ENCODE measurements around the gene LRRTM3.

The LRRTM3 gene

GRCh38 chr10:66925896-66926715 lies at the start of gene LRRTM3:
Gene LRRTM3 (plus strand): TSS chr10:66926036.
- peak; percentile 40 for DNase-seq (ENCODE audit: low spot score)

GRCh38 chr10:66877361-66877760 lies 48.5 kb upstream of the LRRTM3 start:
- DNase-seq (ENCODE audit: low spot score), result no peak

- DNase-seq (ENCODE audit: low spot score), result no peak
Measured at GRCh38 chr10:66880292-66880691, 45.5 kb upstream of the LRRTM3 start.

GRCh38 chr10:66880826-66881225 lies 45.0 kb upstream of the LRRTM3 start:
- no peak for DNase-seq (ENCODE audit: low spot score)

- DNase-seq (ENCODE audit: low spot score), result no peak
Measured at GRCh38 chr10:66881814-66882213, 44.0 kb upstream of the LRRTM3 start.

GRCh38 chr10:66882271-66882670 lies 43.6 kb upstream of the LRRTM3 start:
- DNase-seq (ENCODE audit: low spot score), result no peak

- DNase-seq (ENCODE audit: low spot score), result no peak
Measured at GRCh38 chr10:66886848-66887247, 39.0 kb upstream of the LRRTM3 start.

- DNase-seq (ENCODE audit: low spot score), result no peak
Measured at GRCh38 chr10:66888237-66888636, 37.6 kb upstream of the LRRTM3 start.

GRCh38 chr10:66892871-66893270 lies 33.0 kb upstream of the LRRTM3 start:
- DNase-seq (ENCODE audit: low spot score), result no peak

- DNase-seq (ENCODE audit: low spot score), result no peak
Measured at GRCh38 chr10:66910671-66911070, 15.2 kb upstream of the LRRTM3 start.

GRCh38 chr10:66916030-66916429 lies 9.8 kb upstream of the LRRTM3 start:
- no peak for DNase-seq (ENCODE audit: low spot score)

GRCh38 chr10:66917104-66917503 lies 8.7 kb upstream of the LRRTM3 start:
- no peak for DNase-seq (ENCODE audit: low spot score)

GRCh38 chr10:66919248-66919647 lies 6.6 kb upstream of the LRRTM3 start:
- no peak for DNase-seq (ENCODE audit: low spot score)

GRCh38 chr10:66924674-66925345 lies 1.0 kb upstream of the LRRTM3 start:
- DNase-seq (ENCODE audit: low spot score), result no peak

GRCh38 chr10:66925373-66925772 lies 463 bp upstream of the LRRTM3 start:
- DNase-seq (ENCODE audit: low spot score), result no peak

GRCh38 chr10:66926841-66927240 lies 1.0 kb downstream of the LRRTM3 start:
- no peak for DNase-seq (ENCODE audit: low spot score)

- DNase-seq (ENCODE audit: low spot score), result no peak
Measured at GRCh38 chr10:66927251-66927935, 1.6 kb downstream of the LRRTM3 start.

- no peak for DNase-seq (ENCODE audit: low spot score)
Measured at GRCh38 chr10:66927971-66928770, 2.3 kb downstream of the LRRTM3 start.

- no peak for DNase-seq (ENCODE audit: low spot score)
Measured at GRCh38 chr10:66928776-66929175, 2.9 kb downstream of the LRRTM3 start.

GRCh38 chr10:66929375-66929774 lies 3.5 kb downstream of the LRRTM3 start:
- DNase-seq (ENCODE audit: low spot score), result no peak

- peak; percentile 53 for DNase-seq (ENCODE audit: low spot score)
Measured at GRCh38 chr10:66931340-66931948, 5.6 kb downstream of the LRRTM3 start.

- DNase-seq (ENCODE audit: low spot score), result no peak
Measured at GRCh38 chr10:66931949-66932343, 6.1 kb downstream of the LRRTM3 start.
